NCI-H2029 (cell line): ENCODE measurements around the gene EGFR.

Experiments used
- DNase-seq: peaks from one replicate; lab custom pipeline; 2025; lab: John Stamatoyannopoulos, UW

Gene EGFR

DNA sequence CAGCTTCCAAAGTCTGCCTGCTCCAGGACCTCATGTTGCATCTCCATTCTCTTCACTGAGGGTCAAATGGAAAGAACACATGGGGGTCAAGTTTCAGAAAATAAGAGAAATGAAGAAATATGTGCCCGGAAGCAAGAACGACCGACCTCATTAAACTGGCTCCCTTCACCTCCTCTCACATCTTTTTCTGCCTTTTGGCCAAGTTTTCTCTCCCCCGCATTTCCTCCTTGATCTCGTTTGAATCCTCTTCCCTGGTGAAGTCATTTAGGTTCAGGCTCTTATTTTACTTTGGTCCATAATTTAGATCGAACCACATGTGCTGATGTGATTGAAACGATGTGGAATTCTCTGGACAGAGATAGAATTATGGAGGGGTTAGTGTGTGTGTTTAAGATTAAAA, 44.2 kb downstream of the EGFR start:
- no peak for DNase-seq

DNA sequence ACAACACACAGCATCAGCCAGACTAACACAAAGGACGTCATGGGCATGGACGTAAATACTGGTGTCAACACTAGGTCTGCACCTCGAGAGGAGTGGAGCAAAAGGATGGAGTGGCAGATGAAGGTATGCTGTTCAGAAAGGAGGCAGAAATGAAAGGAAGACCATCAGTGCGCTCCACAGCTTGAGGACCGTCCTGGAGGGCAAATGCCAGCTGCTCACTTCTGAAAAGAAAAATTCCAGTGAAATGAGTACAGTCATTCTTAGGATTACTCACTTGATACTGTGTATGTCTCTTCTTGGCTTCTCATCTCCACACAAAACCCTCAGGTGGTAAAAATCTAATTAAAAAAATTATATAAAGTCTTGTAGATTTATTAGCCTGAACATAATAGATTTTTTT, 44.8 kb downstream of the EGFR start:
- DNase-seq = no peak

DNA sequence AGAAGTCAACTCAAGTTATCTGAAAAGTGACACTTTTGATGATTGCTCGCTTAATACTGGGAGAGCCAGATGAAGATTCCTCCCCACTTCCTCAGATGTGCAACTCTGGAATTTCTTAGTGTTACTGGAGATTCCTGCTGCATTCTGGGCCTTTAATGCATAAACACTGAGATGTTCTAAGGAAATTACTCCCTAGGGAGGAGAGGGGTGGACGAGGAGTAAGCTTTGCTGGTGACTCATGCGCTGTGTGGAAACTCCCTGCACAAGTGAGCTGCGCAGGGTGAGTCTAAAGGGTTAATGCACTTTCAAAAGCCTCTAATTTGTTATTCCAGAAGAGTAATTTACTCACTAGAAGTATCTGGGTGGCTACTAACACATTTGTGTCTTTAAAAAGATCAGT, 46.3 kb downstream of the EGFR start:
- DNase-seq = no peak

DNA sequence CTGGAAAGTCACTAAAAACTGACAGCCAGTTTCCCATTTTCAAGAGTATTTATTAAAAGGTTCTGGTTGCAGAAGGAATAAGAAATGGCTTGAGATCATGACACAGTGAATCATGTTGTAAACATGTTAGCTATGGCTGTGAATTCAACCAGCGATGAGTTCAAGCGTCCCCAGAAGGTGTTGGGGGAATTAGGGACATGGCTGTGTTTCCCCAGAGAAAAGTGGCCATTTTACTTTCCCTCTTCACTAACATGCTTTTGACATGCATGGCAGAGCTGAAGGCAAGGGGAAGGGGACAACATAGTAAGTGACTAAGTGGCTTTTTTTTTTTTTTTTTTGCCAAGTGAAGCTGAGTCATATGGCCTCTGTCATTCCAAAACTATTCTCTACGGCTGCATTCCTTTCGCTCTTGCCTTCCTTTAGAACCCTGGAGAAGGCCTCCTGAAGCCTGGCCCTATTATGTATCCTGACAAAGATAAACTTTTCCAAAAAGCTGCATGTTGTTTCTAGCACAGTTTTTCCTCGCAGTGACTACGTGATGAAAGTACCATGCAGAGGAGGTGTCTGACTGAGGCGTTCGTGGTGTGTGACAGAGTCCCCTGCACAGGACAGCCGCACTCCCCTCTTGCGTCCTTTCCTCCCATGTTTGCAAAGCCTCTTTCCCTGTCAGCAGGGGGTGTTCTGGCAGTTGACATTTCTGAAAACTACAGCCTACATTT, 46.9 kb downstream of the EGFR start:
- no peak for DNase-seq

DNA sequence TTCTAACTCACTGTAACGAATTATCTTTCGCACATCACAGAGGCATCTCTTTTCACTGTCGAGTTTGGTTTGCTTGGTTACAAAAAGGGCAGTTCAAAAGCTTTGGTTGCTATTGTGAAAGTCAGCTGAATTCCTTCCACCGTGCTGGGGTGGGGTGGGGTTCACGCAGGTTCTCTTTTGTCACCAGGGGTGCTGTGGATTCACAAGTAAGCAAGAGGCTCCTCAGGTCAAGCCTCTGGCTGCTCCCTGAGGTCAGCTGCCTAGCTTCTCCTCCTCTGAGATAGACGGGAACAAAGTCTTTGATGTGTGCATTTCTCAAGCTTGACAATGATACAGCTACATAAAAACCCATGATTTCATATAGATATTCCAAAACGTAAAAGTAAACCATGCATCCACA, 47.7 kb downstream of the EGFR start:
- DNase-seq = no peak

DNA sequence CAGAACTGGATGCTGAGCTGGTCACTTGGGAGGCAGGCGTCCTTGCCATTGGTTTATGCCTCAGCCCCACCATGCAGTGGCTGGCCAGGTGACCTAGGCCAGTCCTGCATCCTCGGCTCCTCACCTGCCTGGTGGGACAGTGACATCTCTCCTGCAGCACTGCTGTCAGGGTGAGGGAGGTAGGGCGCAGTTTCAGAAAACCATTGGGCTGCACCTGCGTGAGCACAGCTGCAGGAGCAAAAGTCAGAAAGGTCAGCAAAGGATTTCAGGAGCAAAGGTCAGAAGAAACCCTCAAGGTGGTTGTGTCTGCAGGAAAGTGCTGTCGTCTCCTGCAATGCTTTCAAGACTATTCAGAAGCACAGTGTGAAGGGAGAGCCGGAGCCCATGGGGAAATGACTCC, 48.1 kb downstream of the EGFR start:
- DNase-seq = no peak

DNA sequence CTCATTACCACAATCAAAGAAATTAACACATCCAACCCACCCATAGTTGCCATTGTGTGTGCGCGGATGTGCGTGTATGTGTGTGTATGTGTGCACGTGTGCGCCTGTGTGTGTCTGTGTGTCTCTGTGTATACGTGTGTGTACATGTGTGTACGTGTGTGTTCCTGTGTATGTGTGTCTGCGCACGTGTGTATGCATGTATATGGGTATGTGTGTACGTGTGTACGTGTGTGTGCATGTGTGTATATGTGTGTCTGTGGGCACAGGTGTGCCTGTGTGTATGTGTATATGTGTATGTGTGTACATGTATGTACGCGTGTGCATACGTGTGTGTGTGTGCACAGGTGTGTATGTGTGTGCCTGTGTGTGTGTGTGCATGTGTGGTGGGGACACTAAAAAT, 48.9 kb downstream of the EGFR start:
- DNase-seq = no peak

DNA sequence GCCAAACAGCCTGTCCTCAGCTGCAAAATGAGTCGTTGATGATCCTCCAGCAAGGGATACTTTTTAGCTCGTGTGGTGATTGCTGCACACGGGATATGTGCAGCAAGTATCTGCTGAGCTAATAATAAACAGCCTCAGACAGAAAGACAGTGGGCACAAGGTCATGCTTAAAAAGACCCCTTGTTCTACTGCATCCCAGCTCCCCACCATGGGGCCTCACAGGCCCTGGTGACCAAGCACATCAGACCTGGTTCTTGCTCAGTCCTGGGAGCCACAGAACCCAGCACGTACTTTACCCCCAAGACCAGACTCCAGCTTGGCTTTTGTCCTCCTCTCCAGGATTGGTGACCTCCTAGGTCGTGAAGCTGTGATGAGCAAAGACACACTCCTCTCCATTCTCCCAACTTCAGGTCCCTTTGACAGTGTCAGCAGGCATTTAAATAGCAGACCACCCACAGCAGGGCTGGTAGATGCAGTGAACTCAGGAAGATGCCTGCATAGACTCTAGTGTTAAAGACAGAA, 50.5 kb downstream of the EGFR start:
- DNase-seq = no peak

DNA sequence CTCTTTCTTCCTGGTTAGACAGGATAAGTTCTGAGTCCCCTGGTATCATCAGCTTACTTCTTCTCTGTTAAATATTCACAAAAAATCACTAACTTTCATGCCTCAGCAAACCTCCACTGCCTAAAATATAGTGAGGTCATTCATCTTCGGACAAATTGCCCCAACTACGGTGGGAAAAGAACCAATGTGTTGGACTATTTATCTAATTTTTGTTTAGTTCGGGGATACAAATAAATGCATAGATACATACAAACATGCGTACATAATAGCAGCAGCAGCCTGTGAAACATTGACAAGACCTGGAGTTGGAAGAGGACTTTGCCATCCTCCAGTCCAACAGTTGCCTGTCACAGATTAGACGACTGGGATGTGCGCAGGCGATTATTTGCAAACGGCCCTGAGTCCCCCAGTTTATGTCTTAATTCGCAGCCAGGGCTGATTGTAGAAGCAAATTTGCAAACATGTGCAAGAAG, 51.5 kb downstream of the EGFR start:
- DNase-seq = no peak

DNA sequence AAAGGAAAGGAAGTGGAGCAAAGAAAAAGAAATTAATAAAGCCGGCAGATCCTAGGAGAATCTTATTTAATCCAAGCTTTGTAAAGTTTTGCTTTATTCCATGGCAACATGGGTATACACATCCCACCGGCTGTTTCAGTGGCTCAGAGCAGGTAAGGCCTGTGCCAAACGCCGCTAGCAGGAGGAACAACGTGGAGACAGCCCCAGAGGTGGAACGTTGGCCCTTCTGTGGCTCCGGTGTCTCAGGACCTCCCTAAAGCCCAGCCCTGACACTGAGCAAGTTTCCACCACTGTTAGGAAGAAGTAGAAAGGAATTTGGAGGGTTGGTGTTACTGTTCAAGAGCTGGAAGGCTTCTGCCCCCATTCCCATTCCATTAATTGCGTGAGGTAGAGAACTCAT, 52.0 kb downstream of the EGFR start:
- DNase-seq = no peak

DNA sequence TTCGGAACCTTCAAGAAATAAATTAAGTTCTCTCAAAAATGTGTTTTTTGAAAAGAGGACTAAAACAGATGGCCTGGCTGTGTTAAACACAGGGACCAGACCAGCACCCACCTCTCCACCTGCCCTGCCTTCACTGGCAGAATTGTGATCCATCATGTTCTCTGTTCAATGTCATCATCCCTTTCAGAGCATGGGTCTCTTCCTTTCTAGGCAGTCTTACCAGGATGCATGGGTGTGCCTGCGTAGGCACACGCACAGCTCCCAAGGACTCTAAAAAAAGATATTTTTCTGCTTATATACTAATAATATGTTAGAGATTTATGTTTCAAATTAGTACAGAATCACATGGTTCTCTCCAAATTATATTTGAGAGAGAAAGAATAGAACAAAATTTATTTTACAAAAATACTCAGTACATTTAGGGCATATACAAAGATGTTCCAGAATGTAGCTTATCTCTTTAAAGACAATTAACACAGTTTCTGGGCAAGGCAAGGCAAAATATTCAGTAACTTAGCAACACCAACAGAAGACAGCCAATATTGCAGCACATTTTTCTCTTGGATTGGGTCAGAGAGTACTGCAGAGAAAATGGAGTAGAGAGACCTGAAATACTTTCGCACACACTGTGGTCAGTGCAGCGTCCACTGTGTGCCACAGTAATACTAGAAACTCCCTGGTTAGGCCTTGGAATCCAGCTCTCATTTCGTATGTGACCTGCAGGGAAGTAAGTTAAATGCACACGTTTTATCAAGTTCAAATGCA, 52.8 kb downstream of the EGFR start:
- DNase-seq = no peak

DNA sequence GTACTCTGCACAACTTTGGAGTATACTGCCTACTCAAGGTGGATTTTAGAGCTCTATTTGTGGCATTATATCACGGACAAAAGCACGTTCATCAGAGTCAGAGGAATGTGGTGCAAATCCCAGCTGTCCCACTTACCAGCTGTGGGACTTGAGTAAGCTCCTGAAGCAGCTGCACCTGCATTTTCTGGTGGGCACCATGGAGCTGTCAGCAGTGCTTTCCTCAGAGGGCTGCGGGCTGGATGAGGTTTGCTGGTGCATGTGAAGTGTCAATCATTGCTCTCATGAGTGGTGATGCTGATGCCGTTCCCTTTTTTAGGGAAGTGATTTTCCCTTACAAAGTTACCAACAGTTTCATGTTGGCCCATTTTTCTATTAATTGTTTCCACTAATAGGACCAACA, 53.4 kb downstream of the EGFR start:
- no peak for DNase-seq

DNA sequence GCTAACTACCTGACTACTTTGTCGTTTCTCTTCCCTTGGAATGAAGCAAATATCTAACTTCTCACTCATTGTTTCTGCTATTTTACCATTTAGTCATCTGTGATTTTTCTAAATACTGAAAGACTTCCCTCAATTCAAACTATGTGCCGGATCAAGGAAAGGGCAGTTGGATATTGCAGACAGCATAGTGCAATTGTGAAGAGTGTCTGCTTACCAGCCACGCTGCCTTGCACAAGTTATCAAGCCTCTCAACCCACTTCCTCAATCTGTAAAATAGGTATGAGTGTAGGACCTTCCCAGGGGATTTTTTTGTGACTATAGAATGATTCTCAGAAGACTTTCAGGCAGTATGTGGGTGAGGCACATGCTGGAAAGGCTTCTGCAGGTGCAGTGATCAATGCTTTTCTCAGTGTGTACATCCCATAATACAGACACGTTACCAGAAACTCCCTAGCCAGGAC, 54.3 kb downstream of the EGFR start:
- no peak for DNase-seq

DNA sequence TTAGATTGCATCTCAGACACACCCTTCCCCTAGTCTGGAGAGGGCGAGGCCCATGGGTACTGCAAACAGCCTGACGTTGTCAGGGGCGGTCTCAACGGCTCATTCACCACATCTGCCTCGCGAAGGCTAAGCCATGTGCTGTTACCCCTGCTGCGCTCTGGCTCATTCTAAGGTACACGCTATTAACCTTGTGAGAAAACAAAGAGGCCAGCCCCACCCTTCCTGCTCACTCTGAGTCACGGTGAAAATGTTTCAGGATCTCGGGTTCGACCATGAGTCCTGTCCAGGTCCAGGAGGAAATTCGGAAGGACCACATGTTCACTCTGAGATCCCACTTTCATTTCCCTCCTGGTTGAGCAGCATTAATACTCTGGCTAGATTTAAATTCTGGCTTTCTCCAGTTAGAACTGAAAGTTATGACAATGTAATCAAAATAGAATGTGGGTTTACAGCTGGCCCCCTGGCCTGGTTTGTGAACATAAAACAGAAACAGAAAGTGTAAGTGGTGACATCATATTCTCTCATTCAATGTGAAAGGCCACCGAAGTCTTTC, 55.2 kb downstream of the EGFR start:
- DNase-seq = peak; percentile 50

DNA sequence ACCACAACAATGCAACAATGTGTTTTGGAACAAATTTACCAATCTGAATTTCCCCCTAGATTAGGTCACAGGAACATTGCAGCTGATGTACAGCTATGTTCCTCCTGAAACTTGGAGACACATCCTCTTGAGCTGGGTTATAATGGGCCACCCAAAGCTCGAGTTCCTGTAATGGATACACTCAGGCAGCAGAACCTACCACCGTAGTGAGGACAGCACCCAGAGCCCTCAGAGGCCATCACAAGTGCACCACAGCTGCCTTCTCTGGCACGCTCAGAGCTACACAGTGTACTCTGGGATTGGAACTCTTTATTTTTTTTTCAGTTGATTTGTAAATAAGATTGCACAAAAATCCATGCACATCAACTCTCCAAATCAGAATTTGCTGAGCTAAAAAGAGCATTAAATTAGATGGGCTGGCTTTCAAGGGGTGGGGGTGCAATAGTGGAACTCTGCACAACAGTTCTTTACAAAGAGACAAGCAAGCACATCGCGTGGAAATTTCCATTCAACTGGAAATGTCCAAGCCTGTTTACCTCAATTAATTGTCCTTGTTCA, 56.7 kb downstream of the EGFR start:
- DNase-seq = no peak

DNA sequence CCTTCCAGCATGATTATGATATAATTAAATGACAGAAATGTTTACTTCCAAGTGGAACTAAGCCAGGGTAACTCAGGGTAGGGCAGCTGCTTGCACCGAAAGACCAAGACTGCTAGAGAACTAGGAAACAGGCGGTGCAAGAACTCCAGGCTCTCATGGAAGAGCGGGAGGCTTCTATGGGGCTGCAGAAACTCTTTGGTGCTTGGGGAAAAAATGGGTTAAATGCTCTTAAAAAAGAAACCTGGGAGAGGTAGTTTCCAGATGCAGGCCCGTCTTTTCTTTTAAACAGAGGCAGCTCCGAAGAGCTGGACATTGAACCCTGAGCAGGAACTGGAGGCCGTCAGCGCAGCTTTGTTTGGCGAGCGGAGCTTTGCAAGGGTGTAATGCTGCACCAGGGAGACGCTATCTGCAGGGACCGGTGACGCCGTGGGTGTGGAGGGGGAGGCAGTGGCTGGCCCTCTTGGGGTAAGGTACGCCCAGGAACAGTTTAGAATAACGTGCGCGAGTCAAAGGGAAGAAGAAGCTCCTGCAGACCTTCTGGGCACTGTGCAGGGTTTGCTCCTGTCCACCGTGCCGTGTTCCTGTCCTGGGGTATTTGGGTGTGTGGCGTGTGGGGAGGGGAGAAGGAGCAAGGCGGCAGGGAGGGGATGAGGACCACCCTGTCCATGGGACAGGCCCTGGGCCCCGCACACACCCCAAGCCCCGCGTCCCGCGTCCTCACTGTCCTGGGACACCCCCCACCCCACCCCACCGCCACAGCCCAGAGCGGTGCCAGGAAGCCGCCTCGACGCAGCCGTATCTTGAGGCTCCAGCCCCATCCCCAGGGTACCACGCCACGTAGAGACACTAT, 59.0 kb downstream of the EGFR start:
- DNase-seq = no peak

DNA sequence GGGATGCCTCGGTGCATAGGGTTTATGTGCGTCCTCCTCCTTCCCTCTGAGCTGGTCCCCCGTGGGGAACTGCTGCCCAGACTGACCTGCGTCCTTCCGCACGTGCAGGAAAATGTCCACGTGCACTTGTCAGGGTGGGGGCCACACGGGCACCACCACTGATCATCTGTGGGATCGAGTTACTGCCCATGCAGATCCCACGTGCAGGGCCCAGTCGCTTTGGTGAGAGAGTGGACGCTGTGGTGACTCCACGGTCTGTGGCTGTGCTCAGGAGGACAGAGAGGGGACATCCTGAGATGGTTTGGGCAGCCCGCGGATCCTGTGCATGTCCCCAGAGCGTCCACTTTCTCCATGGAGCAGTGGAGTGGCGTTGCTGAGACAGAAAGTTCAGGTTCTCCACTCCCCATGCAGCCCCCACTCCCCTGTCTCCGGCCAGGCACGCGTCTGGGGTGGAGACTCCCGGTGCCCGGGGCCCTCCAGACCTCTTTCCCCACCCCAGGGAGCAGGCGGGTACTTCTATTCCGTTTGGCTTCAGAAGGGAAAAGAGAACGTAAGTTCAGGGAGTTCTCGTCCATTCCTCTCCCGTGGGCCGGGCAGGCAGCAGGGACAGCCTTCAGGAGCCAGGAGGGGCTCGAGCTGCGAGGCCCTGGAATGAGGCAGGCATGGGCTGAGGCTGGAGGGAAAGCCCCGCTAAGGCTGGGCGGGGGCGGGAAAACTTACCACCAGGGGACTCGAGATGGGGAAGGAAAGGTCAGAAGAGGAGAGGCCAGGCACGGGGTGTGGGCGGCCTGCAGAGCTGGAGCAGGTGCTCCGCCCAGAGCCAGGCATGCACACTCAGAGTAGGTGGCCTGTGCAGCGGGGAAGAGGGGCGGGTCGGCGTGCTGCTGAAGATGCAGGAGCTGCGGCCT, 59.9 kb downstream of the EGFR start:
- DNase-seq = no peak

DNA sequence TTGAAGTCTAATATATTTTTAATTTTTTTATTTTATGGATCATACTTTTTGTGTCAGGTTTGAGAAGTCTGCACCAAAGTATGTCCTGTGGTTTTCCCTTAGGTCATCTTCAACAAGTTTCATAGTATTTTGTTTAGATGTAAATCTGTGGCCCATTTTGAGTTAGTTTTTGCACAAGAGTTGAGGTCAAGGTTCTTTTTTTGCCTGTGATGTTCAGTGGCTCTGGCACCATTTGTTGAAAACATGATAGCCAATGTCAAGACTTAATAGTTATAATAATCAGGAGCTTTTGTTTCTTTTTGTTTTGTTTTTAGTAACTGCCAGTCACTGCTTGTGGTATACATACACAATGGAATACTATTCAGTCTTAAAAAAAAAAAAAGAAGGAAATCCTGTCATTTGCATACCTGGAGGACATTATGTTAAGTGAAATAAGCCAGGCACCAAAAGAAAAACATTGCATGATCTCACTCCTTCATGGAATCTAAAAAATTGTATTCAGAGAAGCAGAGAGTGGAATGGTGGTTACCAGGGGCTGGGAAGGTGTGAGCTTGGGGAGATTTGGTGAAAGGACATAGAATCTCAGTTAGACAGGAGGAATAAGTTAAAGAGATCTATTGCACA, 61.3 kb downstream of the EGFR start:
- DNase-seq = no peak

DNA sequence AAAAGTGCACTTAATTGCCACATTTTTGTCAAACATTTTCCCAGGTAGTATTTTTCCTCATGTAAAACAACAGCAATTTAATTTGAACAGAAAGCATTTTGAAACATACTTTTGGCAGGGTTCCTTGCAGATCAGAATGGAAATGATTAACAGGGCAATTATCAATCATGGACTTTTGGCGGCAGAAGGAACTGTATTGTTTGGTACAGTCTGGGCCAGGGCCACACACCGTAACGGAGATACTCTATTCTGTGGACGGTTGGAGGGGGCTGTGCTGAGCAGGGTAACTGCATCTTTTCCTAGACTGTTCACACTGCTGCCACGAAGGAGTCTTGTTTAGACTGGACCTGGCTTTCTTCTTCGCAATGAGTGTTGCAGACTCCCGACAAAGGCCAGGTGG, 62.3 kb downstream of the EGFR start:
- DNase-seq = no peak
